HepG2 (cell line): ENCODE measurements around the gene RPS6KA2. TPM values are rescaled to one million over a fixed set of nuclear protein-coding genes. Genes with fewer than 3 reads are reported as not detected.

ENCODE experiments used
- DPF2 ChIP-seq: sonication (generic); formaldehyde crosslinking; IDR thresholded peaks from 2 replicates; pipeline ENCODE4 v1.4.0; 2020; ENCODE audit warnings: mild to moderate bottlenecking, low read depth, missing genetic modification reagents, borderline replicate concordance
- FOXO4 ChIP-seq: sonication (generic); formaldehyde crosslinking; conservative IDR thresholded peaks from 2 replicates; pipeline ENCODE4 v1.8.1; 2023; ENCODE audit warnings: missing genetic modification reagents
- HMGXB3 ChIP-seq: sonication (generic); formaldehyde crosslinking; IDR thresholded peaks from 2 replicates; pipeline ENCODE4 v1.4.0; 2020; ENCODE audit warnings: missing genetic modification reagents, borderline replicate concordance
- MAFK ChIP-seq, 2 experiments: IDR thresholded peaks in 1 of 2; conservative IDR thresholded peaks in 1 of 2; 2 replicates each; pipeline ENCODE4 v1.6.1; 2011; ENCODE audit warnings: improper control_type of control experiment in 2 of 2, low read length in 2 of 2
- MED8 ChIP-seq: sonication (generic); formaldehyde crosslinking; IDR thresholded peaks from 2 replicates; pipeline ENCODE4 v1.8.1; 2023; ENCODE audit warnings: mild to moderate bottlenecking, missing genetic modification reagents; ENCODE audit not compliant: insufficient replicate concordance
- MEIS2 ChIP-seq: sonication (generic); formaldehyde crosslinking; IDR thresholded peaks from 2 replicates; pipeline ENCODE4 v1.9.0; 2021; ENCODE audit warnings: mild to moderate bottlenecking, missing genetic modification reagents
- NCOR1 ChIP-seq: fragments of 200-600 bp; sonication (generic); IDR thresholded peaks from 2 replicates; pipeline ENCODE4 v1.7.0; 2017; ENCODE audit warnings: antibody characterized with exemption, low read length, borderline replicate concordance
- NFIB ChIP-seq: sonication (generic); formaldehyde crosslinking; IDR thresholded peaks from 2 replicates; pipeline ENCODE4 v1.9.0; 2021; ENCODE audit warnings: missing genetic modification reagents, mild to moderate bottlenecking, borderline replicate concordance
- NFKBIZ ChIP-seq: IDR thresholded peaks from 2 replicates; pipeline ENCODE4 v1.6.1; 2018; ENCODE audit warnings: missing genetic modification reagents, missing compliant biosample characterization
- SP140L ChIP-seq: sonication (generic); formaldehyde crosslinking; IDR thresholded peaks from 2 replicates; pipeline ENCODE4 v1.4.0; 2020; ENCODE audit warnings: missing genetic modification reagents, borderline replicate concordance
- TCF12 ChIP-seq, 2 experiments: fragments of 450-650 bp in 1 of 2; sonication (generic) in 1 of 2; formaldehyde crosslinking in 1 of 2; IDR thresholded peaks; 2 replicates each; pipeline versions ENCODE4 v1.6.1 to v1.8.0; 2017 to 2022; ENCODE audit warnings: antibody characterized with exemption in 1 of 2, mild to moderate bottlenecking in 1 of 2, missing genetic modification reagents in 1 of 2, moderate library complexity in 1 of 2
- ZC3H13 ChIP-seq: sonication (generic); formaldehyde crosslinking; IDR thresholded peaks from 2 replicates; pipeline ENCODE4 v1.8.1; 2023; ENCODE audit warnings: mild to moderate bottlenecking, missing genetic modification reagents, moderate library complexity
- ZNF3 ChIP-seq: IDR thresholded peaks from 2 replicates; pipeline ENCODE4 v1.7.0; 2017; ENCODE audit warnings: inconsistent platforms
- ZNF563 ChIP-seq: sonication (generic); formaldehyde crosslinking; IDR thresholded peaks from 2 replicates; pipeline ENCODE4 v1.8.0; 2022; ENCODE audit warnings: mild to moderate bottlenecking, moderate library complexity, missing genetic modification reagents
- polyA plus RNA-seq, 8 experiments: library from polyadenylated mRNA; depleted of rRNA in 3 of 8; stranded (reverse) in 7 of 8; unstranded in 1 of 8; fragments of >200 nt; fragmentation: Illumina TruSeq in 4 of 8; extraction: Trizol in 4 of 8; gene quantifications; 2 replicates each; pipeline versions ENCODE4 v1.2.1 to v1.2.3, GENCODE V29; 2011 to 2016; ENCODE audit warnings: low read depth in 4 of 8, missing spikeins in 1 of 8, mixed read lengths in 1 of 8; ENCODE audit not compliant: insufficient read depth in 1 of 8
- total RNA-seq, 5 experiments: library from RNA; depleted of rRNA; stranded (reverse); fragments of >200 nt; fragmentation: Illumina TruSeq; extraction: Trizol; gene quantifications; 2 replicates each; pipeline ENCODE4 v1.2.3, GENCODE V29; 2016; ENCODE audit warnings: low read depth in 1 of 5
- TF ChIP-seq, protein P1 (sequence below): sonication (generic); formaldehyde crosslinking; IDR thresholded peaks from 2 replicates; pipeline ENCODE4 v1.8.1; 2023; ENCODE audit warnings: mild to moderate bottlenecking, missing genetic modification reagents, borderline replicate concordance
- TF ChIP-seq, protein P2 (sequence below): conservative IDR thresholded peaks from 2 replicates; pipeline ENCODE4 v1.6.1; 2018; ENCODE audit warnings: missing genetic modification reagents

RPS6KA2 gene
- total and polyA plus RNA-seq, 2 of the 13 experiments (the other 11 are each of a cell fraction or from before 2014, with no cell fraction given) = 0.22 to 0.38 TPM

- TF ChIP-seq NFKBIZ (CRISPR knock-in tag) (no peak; the same call in 1 of the 2 replicates), NFIB (no peak), NCOR1 (no peak; the same call in 1 of the 2 replicates), FOXO4 (CRISPR knock-in tag) (0 out of 2 replicates have a peak, but pooled peaks have one; percentile 1), DPF2 (CRISPR knock-in tag) (no peak), ZNF3 (CRISPR knock-in tag) (no peak), HMGXB3 (0 out of 2 replicates have a peak, but pooled peaks have one; percentile 62), ZC3H13 (CRISPR knock-in tag) (peak; percentile 81; the same call in 1 of the 2 replicates), ZNF563 (CRISPR knock-in tag) (0 out of 2 replicates have a peak, but pooled peaks have one; percentile 18), MEIS2 (CRISPR knock-in tag) (peak; percentile 76; the same call in 1 of the 2 replicates), TCF12 (IDR thresholded peaks at IDR 0.05) (no peak), TCF12 (CRISPR knock-in tag; IDR thresholded peaks at IDR 0.05) (no peak), MAFK (conservative IDR thresholded peaks at IDR 0.05 in 1 of 2, IDR thresholded peaks at IDR 0.05 in 1 of 2; ENCODE audit: low read length in 2 of 2) (no peak), MED8 (no peak), SP140L (CRISPR knock-in tag) (0 out of 2 replicates have a peak, but pooled peaks have one; percentile 15)
- TF ChIP-seq, protein P1, sequence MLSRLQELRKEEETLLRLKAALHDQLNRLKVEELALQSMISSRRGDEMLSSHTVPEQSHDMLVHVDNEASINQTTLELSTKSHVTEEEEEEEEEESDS = no peak; the same call in 1 of the 2 replicates
- TF ChIP-seq, protein P2, sequence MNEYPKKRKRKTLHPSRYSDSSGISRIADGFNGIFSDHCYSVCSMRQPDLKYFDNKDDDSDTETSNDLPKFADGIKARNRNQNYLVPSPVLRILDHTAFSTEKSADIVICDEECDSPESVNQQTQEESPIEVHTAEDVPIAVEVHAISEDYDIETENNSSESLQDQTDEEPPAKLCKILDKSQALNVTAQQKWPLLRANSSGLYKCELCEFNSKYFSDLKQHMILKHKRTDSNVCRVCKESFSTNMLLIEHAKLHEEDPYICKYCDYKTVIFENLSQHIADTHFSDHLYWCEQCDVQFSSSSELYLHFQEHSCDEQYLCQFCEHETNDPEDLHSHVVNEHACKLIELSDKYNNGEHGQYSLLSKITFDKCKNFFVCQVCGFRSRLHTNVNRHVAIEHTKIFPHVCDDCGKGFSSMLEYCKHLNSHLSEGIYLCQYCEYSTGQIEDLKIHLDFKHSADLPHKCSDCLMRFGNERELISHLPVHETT (CRISPR knock-in tag) = no peak
Measured at GRCh38 chr6:166381733-166382499, 245.1 kb downstream of the RPS6KA2 start (continued).
